NCI-H2081 treated with DMSO at 0.1 percent for 48 hours (cell line): ENCODE measurements around the gene MAD1L1.
A peak's percentile ranks its signal among the peaks of the same experiment; 100 is the strongest.
"Not testable (repeated sequence)": the region's sequence is repeated elsewhere in the genome, so short reads cannot be mapped to it uniquely, and the experiment has no call there.

Source experiments
- DNase-seq: peaks from one replicate; lab custom pipeline; 2025; lab: John Stamatoyannopoulos, UW

Gene MAD1L1

GRCh38 chr7:2063563-2064260 lies 169.0 kb downstream of the MAD1L1 start:
- no peak for DNase-seq

- DNase-seq = no peak
Measured at GRCh38 chr7:2062648-2063047, 170.1 kb downstream of the MAD1L1 start.

- no peak for DNase-seq
Measured at GRCh38 chr7:2060701-2061100, 172.0 kb downstream of the MAD1L1 start.

- no peak for DNase-seq
Measured at GRCh38 chr7:2059964-2060700, 172.6 kb downstream of the MAD1L1 start.

GRCh38 chr7:2058246-2058645 lies 174.5 kb downstream of the MAD1L1 start:
- not testable (repeated sequence) for DNase-seq

GRCh38 chr7:2055956-2056355 lies 176.8 kb downstream of the MAD1L1 start:
- no peak for DNase-seq

- DNase-seq = no peak
Measured at GRCh38 chr7:2054927-2055326, 177.8 kb downstream of the MAD1L1 start.

- DNase-seq = no peak
Measured at GRCh38 chr7:2053395-2053794, 179.3 kb downstream of the MAD1L1 start.

GRCh38 chr7:2052657-2053048 lies 180.1 kb downstream of the MAD1L1 start:
- DNase-seq = no peak

GRCh38 chr7:2051707-2052656 lies 180.8 kb downstream of the MAD1L1 start:
- DNase-seq = peak; percentile 38

- no peak for DNase-seq
Measured at GRCh38 chr7:2050511-2050866, 182.3 kb downstream of the MAD1L1 start.

GRCh38 chr7:2049782-2050510 lies 182.8 kb downstream of the MAD1L1 start:
- no peak for DNase-seq

- DNase-seq = no peak
Measured at GRCh38 chr7:2049111-2049781, 183.5 kb downstream of the MAD1L1 start.

GRCh38 chr7:2048531-2048930 lies 184.2 kb downstream of the MAD1L1 start:
- DNase-seq = no peak

- no peak for DNase-seq
Measured at GRCh38 chr7:2048006-2048405, 184.7 kb downstream of the MAD1L1 start.

- no peak for DNase-seq
Measured at GRCh38 chr7:2046581-2047565, 185.9 kb downstream of the MAD1L1 start.

GRCh38 chr7:2045559-2046405 lies 187.0 kb downstream of the MAD1L1 start:
- DNase-seq = no peak

- DNase-seq = no peak
Measured at GRCh38 chr7:2044883-2045471, 187.8 kb downstream of the MAD1L1 start.
